Panc1 (cell line): ENCODE data around the gene TRAPPC2L. TPM values are rescaled to one million over a fixed set of nuclear protein-coding genes. Genes with fewer than 3 reads are reported as not detected.

ENCODE experiments used
- total RNA-seq: library from RNA; stranded (reverse); gene quantifications from one replicate; pipeline ENCODE4 v1.2.1, GENCODE V29; 2021; ENCODE audit not compliant: unreplicated experiment

TRAPPC2L gene
- total RNA-seq, 1 experiment from 2014 or later: 73.8 TPM

Other genes starting within 250 kb of the TRAPPC2L start
- not detected for gene IL17C, start 218.6 kb upstream of the TRAPPC2L start, total RNA-seq
- gene CYBA, start 206.1 kb upstream of the TRAPPC2L start, total RNA-seq: 233 TPM
- gene MVD, start 194.0 kb upstream of the TRAPPC2L start, total RNA-seq: 96.8 TPM
- gene SNAI3, start 170.6 kb upstream of the TRAPPC2L start, total RNA-seq: not detected
- 19.8 TPM for gene RNF166, start 150.7 kb upstream of the TRAPPC2L start, total RNA-seq
- 24.8 TPM for gene CTU2, start 150.6 kb upstream of the TRAPPC2L start, total RNA-seq
- 175 TPM for gene PIEZO1, start 71.9 kb upstream of the TRAPPC2L start, total RNA-seq
- 39.9 TPM for gene CDT1, start 53.3 kb upstream of the TRAPPC2L start, total RNA-seq
- gene APRT, start 45.2 kb upstream of the TRAPPC2L start, total RNA-seq: 231 TPM
- gene GALNS, start 180 bp upstream of the TRAPPC2L start, total RNA-seq: 81.6 TPM
- not detected for gene PABPN1L, start 9.5 kb downstream of the TRAPPC2L start, total RNA-seq
- gene CBFA2T3, start 120.1 kb downstream of the TRAPPC2L start, total RNA-seq: 13.7 TPM
- gene ACSF3, start 236.7 kb downstream of the TRAPPC2L start, total RNA-seq: 30.8 TPM